ENCODE data around the gene DDX60.

DNA sequence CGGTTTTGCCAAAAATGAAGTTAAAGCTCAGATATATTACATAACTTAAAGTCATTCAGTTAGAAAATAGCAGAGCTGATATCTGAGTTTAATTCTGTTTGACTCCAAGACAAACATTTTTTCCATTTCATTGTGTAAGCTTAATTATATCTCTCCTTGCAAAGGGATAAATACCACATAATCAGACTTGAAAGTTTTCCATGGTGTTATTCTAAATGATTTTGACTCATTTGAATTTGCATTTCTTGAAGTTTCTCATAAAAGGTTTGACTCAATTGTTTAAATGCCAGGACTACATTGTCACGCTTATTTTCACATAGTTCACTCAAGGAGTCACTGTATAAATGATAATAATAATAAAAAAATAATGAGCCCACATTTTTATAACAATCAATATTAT, 39.4 kb upstream of the DDX60 start:
- no peak for TF ChIP-seq POLR2AphosphoS5 (IDR thresholded peaks at IDR 0.05; ENCODE audit: low read depth, low read length)
- TF ChIP-seq, protein P1, sequence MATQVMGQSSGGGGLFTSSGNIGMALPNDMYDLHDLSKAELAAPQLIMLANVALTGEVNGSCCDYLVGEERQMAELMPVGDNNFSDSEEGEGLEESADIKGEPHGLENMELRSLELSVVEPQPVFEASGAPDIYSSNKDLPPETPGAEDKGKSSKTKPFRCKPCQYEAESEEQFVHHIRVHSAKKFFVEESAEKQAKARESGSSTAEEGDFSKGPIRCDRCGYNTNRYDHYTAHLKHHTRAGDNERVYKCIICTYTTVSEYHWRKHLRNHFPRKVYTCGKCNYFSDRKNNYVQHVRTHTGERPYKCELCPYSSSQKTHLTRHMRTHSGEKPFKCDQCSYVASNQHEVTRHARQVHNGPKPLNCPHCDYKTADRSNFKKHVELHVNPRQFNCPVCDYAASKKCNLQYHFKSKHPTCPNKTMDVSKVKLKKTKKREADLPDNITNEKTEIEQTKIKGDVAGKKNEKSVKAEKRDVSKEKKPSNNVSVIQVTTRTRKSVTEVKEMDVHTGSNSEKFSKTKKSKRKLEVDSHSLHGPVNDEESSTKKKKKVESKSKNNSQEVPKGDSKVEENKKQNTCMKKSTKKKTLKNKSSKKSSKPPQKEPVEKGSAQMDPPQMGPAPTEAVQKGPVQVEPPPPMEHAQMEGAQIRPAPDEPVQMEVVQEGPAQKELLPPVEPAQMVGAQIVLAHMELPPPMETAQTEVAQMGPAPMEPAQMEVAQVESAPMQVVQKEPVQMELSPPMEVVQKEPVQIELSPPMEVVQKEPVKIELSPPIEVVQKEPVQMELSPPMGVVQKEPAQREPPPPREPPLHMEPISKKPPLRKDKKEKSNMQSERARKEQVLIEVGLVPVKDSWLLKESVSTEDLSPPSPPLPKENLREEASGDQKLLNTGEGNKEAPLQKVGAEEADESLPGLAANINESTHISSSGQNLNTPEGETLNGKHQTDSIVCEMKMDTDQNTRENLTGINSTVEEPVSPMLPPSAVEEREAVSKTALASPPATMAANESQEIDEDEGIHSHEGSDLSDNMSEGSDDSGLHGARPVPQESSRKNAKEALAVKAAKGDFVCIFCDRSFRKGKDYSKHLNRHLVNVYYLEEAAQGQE (IDR thresholded peaks at IDR 0.05; ENCODE audit: insufficient read depth in 1 of 2, low read depth in 2 of 2, low read length in 2 of 2), result no peak
- no peak for TF ChIP-seq TAF1 (IDR thresholded peaks at IDR 0.05; ENCODE audit: borderline replicate concordance, insufficient read depth, low read length)
- no peak for TF ChIP-seq SIN3A (IDR thresholded peaks at IDR 0.05; ENCODE audit: borderline replicate concordance, insufficient read depth, low read length)

Measured in PFSK-1 (cell line).